Glomerular endothelial cell (primary cell): ENCODE data around the gene NDP. TPM values are rescaled to one million over a fixed set of nuclear protein-coding genes. Genes with fewer than 3 reads are reported as not detected.
"Not testable (repeated sequence)": the region's sequence is repeated elsewhere in the genome, so short reads cannot be mapped to it uniquely, and the experiment has no call there.

ENCODE experiments used
- DNase-seq: peaks from one replicate; pipeline ENCODE4 v3.0.0-alpha.2; 2011; ENCODE audit warnings: low read depth, low spot score; ENCODE audit errors: extremely low read depth
- total RNA-seq: library from RNA; depleted of rRNA; stranded (reverse); fragments of >200 nt; gene quantifications from 2 replicates; pipeline ENCODE4 v1.2.3, GENCODE V29; 2015

The NDP gene
- total RNA-seq, 1 donor from 2014 or later, result 0.35 TPM

DNA sequence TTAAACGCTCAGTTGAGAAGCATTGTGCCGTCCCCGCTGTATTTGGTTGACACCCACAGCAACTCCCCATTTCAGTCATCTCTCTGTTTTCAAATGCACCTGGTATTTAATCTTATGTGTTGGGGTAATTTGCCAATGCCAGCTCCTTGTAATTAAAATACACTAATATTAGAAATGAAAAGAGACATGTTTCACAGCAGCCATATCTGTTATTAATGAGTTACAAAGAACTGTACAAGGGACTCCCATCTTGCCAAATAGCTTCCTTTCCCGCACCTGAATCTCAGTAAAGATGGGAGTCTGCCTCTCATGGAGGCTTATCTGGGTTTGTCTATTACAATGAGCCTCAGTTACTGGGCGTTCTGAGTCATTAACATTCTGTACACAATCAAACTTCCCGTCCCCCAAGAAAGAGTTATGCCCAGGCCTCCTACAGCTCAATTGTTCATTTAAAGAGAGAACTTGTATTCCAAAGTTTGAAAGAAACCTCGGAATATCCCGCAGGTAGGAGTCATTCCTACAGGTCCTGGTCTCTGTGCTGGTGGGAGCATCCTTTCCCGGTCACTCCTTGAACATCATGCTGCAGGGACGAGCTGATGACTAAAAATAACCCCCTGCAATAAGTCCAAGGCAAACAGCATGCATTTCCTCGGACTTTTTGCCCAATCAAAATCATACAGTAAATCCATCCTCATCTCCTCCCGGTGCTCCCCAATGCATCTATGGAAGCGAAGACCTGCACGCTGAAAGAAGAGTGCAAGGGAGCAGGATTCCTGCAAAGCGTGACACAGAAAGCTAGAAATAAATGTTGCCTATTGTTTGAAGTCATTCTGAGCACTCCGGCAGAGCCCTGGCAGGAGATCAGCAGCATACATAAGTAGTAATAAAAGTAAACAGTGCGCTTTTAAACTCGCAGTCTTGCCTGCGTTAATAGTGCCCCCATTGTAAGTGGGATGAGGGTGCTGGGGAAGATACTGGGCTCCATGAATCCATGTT is 926 bp downstream of the NDP start:
- DNase-seq, result no peak

DNA sequence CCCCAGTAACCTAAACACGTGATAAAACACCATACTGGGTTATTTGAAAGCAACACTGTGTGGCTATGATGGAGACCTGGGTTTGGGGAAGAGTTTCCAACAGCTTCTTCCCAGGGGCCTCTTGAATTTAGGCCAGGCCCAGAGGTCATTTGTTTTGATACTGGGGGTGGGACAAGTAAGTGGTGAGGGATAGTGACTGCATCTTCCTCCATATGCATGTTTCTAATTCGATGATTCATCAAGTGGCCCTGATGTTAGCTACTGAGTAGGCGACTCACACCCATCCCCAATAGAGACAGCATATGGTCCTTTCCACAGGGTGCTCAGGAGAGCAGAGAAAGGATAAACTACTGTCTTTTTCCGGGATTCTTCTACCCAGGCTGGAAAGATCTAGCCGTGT is 2.7 kb downstream of the NDP start:
- no peak for DNase-seq

DNA sequence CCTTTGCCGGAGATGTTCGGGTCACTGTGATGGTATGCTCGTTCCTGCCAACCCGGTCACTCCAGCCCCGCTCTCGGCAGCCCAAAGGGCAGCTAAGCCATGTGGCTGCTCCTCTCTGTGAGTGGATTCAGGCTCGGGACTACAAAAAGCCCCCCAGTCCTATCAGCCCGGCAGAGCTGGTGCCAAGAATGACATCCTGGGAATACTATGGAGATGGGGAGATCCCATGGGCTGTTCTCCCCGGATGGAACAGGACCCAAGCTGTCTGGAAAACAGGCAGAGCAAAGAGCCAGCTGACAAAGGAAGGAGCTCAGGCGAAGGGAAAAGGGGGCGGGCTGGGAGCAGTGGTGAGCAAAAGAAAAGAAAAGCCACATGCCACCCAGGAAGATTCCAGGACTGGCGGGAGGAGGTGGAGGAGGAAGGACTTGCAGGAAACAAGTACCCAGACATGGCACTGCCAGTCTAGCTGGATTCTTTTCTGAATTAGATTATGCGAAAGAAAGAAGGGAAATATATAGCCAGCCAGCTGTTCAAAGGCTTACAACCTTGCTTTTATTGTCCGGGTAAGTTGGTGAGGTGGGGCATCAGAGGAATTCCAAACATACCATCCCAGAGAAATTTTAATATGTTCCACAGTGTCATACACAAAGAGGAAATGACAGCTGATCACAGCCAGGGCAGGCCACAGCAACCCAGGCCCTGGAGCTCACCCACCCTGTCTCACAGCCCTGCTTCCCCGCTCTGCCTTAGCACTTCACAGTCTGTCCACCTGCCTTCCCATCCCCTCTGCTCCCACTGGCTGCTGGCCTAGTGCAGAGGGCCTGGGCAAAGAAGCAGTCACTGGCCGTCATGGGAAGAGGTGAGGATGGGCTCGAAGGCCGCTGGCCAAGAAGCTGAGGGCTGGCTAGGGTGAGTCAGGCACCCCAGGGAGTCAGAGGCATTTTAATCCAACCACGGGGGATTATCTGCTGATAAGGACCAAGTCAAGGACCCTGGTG is 3.4 kb downstream of the NDP start:
- no peak for DNase-seq

GRCh38 chrX:43968359-43968781 is 4.8 kb downstream of the NDP start:
- DNase-seq, result no peak

GRCh38 chrX:43964936-43965335 is 8.3 kb downstream of the NDP start:
- DNase-seq, result no peak

DNA sequence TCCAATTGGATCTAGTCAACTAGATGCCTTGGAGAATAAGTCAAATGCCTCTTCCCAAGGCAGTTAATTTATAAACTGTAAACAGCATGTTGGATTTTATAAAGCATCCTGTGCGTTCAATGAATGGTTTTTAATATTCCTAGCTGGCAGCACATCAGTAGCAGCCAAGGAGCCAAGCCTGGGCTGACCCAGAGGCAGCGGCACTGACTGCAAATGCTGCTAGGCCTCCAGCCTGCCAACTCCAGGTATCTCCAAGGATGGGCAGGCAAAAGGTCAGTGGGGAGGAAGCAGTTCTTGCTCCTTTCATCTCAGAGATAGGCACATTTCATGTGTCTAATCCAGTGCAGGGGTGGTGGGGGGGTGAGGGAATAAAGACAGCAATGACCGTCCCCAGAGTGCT is 9.5 kb downstream of the NDP start:
- no peak for DNase-seq

DNA sequence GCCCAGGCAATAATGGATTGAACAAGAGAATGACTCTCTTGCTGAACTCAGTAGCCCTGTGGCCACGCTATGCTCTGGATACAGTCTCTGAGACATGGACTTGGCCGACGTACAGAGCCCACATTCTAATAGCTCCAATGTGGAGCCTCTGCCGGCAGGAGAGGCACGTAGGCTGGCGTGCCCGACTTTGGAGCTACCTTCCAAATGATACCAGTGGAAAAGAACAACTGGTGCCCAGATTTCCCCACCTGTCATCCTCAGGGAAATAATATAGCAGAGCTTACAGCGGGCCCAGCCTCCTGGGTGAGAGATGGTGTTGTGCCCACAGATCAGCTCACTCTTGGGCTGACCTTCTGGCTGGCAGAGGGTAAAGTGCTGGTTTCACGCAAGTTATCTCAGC is 10.6 kb downstream of the NDP start:
- no peak for DNase-seq

GRCh38 chrX:43961699-43962098 is 11.5 kb downstream of the NDP start:
- DNase-seq, result no peak

GRCh38 chrX:43958529-43958928 is 14.7 kb downstream of the NDP start:
- peak; percentile 77 for DNase-seq

GRCh38 chrX:43956034-43956433 is 17.2 kb downstream of the NDP start:
- DNase-seq, result no peak

DNA sequence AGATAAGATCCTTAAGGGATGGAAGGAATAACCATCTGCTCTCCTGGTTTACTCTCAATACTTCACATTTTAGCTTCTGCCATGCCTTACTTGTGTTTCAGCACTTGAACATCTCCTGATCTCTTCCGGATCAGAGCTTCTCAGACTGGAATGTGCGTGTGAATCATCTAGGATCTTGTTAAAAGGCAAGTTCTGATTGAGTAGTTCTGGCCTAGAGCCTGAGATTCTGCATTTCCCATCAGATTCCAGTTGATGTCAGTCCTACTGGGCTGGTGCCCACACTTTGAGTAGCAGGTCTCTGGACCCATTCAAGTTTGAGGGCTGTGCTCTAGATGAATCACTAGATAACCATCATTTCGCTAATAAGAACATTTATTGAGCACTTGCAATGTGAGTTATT is 20.0 kb downstream of the NDP start:
- no peak for DNase-seq

DNA sequence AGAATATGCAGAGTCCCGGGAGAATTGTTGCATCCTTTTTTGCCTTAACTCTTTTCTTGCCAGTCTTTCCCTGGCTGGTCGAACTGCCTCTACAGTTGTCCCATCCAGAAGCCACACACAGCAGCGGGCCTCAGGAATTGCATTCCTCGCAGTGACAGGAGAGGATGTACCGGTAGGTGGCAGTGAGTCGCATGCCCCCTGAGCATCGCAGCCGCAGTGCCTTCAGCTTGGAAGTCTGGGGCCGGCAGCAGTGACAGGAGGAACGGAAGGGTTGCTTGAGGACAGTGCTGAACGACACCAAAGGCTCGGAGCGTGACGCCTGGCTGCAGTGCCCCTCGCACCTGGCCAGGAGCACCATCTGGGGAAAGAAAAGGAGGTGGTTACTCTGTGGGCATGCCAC is 23.5 kb downstream of the NDP start:
- DNase-seq, result no peak

DNA sequence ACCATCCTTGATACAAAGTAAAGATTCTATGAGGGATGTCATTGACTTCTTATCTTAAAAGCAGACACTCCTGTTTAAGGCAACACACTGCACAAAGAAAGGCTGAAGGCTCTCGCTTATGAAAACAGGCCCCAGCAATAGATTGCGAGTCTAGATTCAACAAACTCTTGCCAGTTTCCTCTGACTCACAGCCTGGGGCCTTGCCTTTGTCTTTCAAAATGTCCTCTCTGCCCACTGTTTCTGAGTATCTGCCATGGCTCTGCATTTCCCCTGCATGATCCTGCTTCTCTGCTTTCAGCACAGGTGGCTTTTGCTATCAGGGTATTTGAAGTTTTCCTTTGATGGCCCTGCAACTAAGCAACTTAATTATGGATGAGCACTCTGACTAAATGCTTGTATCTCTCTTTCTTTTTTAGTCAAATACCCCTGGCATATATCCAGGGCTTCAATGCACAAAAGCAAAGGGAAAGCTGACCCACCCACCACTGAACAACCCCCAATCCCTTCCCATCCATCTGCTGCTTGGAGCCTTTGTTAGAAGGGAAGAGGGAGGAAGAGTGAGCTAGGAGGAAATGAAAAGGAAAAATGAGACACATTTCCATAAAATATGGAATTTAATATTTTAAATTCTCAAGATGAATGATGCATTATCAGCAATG is 32.2 kb downstream of the NDP start:
- no peak for DNase-seq

GRCh38 chrX:43939187-43939926 is 33.8 kb downstream of the NDP start:
- no peak for DNase-seq

DNA sequence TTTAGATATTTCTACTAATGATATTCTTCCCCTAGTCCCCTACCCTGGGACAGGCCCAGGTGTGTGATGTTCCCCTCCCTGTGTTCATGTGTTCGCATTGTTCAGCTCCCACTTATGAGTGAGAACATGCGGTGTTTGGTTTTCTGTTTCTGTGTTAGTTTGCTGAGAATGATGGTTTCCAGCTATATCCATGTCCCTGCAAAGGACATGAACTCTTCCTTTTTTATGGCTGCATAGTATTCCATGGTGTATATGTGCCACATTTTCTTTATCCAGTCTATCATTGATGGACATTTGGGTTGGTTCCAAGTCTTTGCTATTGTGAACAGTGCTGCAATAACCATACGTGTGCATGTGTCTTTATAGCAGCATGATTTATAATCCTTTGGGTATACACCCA is 51.2 kb downstream of the NDP start:
- DNase-seq, result not testable (repeated sequence)

DNA sequence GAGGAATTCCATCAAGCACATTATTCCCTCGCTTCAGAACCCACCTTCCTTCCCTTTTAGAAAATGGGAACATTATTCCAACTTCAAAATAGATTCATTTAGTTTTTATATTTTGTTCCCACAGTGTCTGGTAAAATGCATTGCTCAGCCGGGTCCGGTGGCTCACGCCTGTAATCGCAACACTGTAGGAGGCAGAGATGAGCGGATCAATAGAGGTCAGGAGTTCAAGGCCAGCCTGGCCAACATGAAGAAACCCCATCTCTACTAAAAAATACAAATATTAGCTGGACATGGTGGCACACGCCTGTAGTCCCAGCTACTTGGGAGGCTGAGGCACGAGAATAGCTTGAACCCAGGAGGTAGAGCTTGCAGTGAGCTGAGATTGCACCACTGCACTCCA is 62.4 kb downstream of the NDP start:
- not testable (repeated sequence) for DNase-seq

- no peak for DNase-seq
These were observed 63.2 kb downstream of the NDP start for GRCh38 chrX:43910012-43910411.

GRCh38 chrX:43909141-43909540 is 64.0 kb downstream of the NDP start:
- no peak for DNase-seq

DNA sequence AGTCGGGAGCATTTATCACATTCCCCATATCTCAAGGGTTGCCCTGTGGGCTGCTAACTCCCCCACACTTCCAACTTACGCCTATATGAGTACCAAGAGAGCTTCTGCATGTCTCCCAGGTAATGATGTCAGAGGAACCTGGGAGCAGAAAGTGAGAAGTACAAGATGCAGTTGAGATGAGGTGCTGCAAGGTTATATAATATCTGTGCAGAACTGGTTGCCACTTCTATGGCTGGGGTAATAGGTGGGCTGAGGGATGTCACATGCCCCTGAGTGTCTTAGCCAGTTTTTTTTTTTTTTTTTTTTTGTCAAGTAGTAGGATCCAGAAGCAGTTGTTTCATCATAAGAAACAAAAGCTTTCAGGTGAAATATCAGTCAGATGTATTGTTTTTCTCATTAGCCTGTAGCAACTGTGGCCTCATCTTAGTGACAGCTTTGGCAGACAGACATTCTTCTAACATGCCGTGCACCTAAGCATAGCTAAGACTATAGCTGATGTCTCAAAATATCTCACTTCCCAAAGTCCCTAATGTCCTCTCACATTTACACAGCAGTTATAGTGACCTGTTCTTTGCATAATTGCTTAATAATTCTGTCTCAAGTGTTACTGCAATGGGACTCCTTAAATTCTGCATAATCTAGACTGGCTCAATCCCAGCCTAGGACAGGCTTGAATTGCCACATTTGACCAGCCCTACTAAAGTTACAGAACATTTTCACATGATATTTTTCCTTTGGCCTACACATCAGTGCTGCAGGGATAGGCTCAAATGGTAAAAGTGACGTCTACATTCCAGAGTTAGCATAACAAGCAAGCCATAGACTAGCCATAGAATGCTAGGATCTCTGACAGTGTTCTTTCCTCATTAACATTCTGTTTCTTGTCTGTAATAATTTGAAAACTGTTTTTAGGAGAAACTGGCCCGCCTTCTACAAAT is 73.0 kb downstream of the NDP start:
- no peak for DNase-seq
